ENCODE results near the gene FPR3. TPM values are rescaled to one million over a fixed set of nuclear protein-coding genes. Genes with fewer than 3 reads are reported as not detected.
"Not testable (repeated sequence)": the region's sequence is repeated elsewhere in the genome, so short reads cannot be mapped to it uniquely, and the experiment has no call there.

The FPR3 gene
- total RNA-seq, 1 experiment from 2014 or later: not detected

GRCh38 chr19:51805396-51805795 lies 10.4 kb downstream of the FPR3 start:
- not testable (repeated sequence) for H3K27ac ChIP-seq (ENCODE audit: insufficient read length, low read depth, low read length); H3K4me3 Mint-ChIP-seq; H2BK20ac ChIP-seq (ENCODE audit: low read depth, low read length, poor library complexity, severe bottlenecking); H4K8ac ChIP-seq (replicated peaks; ENCODE audit: insufficient read length, low read depth, low read length); H3K79me1 ChIP-seq (ENCODE audit: insufficient read depth, low read depth, low read length, poor library complexity, severe bottlenecking); H3K23me2 ChIP-seq (ENCODE audit: insufficient read length, low read depth, low read length, poor library complexity, severe bottlenecking); H4K5ac ChIP-seq (ENCODE audit: insufficient read length, low read depth, low read length); H3K4me2 ChIP-seq (ENCODE audit: insufficient read depth, insufficient read length, low read length); H3K27ac Mint-ChIP-seq; H3K27me3 Mint-ChIP-seq (ENCODE audit: low read depth); H2AFZ ChIP-seq (ENCODE audit: low read length); DNase-seq; H2BK5ac ChIP-seq (ENCODE audit: insufficient read length, low read length); H3K9ac ChIP-seq (ENCODE audit: extremely low read depth, insufficient read length, low read length); H3K56ac ChIP-seq (ENCODE audit: insufficient read length, low read depth, low read length); H3K14ac ChIP-seq (ENCODE audit: insufficient read depth, low read length); H4K91ac ChIP-seq (ENCODE audit: insufficient read length, low read depth, low read length); H3K79me2 ChIP-seq (ENCODE audit: insufficient read depth, low read length); H3K4ac ChIP-seq (ENCODE audit: low read depth, low read length); H2BK120ac ChIP-seq (ENCODE audit: low read depth, low read length, poor library complexity, severe bottlenecking); H3K4me1 ChIP-seq (ENCODE audit: insufficient read depth, low read length); H2AK5ac ChIP-seq (ENCODE audit: insufficient read length, low read length); H3K23ac ChIP-seq (ENCODE audit: insufficient read length, low read depth, low read length); H2BK12ac ChIP-seq (ENCODE audit: insufficient read length, low read depth, low read length); H3K27me3 ChIP-seq (ENCODE audit: insufficient read depth, low read length); H3K9me3 ChIP-seq (ENCODE audit: control insufficient read depth, low read depth, low read length); H2BK15ac ChIP-seq (ENCODE audit: low read depth, low read length); H3K18ac ChIP-seq (ENCODE audit: insufficient read length, low read depth, low read length); H3T11ph ChIP-seq (ENCODE audit: low read length); H4K20me1 ChIP-seq (ENCODE audit: control insufficient read depth, insufficient read depth, insufficient read length)
- peaks cover 3 to 23% (median 6%) of the 10 kb centered on the region in 3 experiments; a peak in 4 of 7 replicates for H3K36me3 Mint-ChIP-seq (ENCODE audit: insufficient read depth in 1 of 3, low read depth in 3 of 3)
- H3K9me3 Mint-ChIP-seq: peaks cover 77 to 90% of the 10 kb centered on the region in 2 experiments
- no CpG with 5 or more reads among the region's 8 CpGs for WGBS (ENCODE audit: extremely low coverage, insufficient read length, low lambda C conversion rate)
- H3K4me1 Mint-ChIP-seq: peaks cover 0 to 18% of the 10 kb centered on the region in 2 experiments; a peak in 2 of 4 replicates

GRCh38 chr19:51806571-51806970 lies 11.6 kb downstream of the FPR3 start:
- H3K79me2 ChIP-seq (ENCODE audit: insufficient read depth, low read length); H3K4me1 ChIP-seq (ENCODE audit: insufficient read depth, low read length); H3K23ac ChIP-seq (ENCODE audit: insufficient read length, low read depth, low read length); H3K4me2 ChIP-seq (ENCODE audit: insufficient read depth, insufficient read length, low read length); H2BK5ac ChIP-seq (ENCODE audit: insufficient read length, low read length); H4K91ac ChIP-seq (ENCODE audit: insufficient read length, low read depth, low read length); H3T11ph ChIP-seq (ENCODE audit: low read length); H4K20me1 ChIP-seq (ENCODE audit: control insufficient read depth, insufficient read depth, insufficient read length); H2AFZ ChIP-seq (ENCODE audit: low read length); H3K18ac ChIP-seq (ENCODE audit: insufficient read length, low read depth, low read length); H3K9me3 ChIP-seq (ENCODE audit: control insufficient read depth, low read depth, low read length); H3K56ac ChIP-seq (ENCODE audit: insufficient read length, low read depth, low read length); H3K79me1 ChIP-seq (ENCODE audit: insufficient read depth, low read depth, low read length, poor library complexity, severe bottlenecking); H2BK20ac ChIP-seq (ENCODE audit: low read depth, low read length, poor library complexity, severe bottlenecking); H2AK5ac ChIP-seq (ENCODE audit: insufficient read length, low read length); DNase-seq; H3K27me3 Mint-ChIP-seq (ENCODE audit: low read depth); H3K27ac ChIP-seq (ENCODE audit: insufficient read length, low read depth, low read length); H4K8ac ChIP-seq (replicated peaks; ENCODE audit: insufficient read length, low read depth, low read length); H3K4me3 Mint-ChIP-seq; H2BK120ac ChIP-seq (ENCODE audit: low read depth, low read length, poor library complexity, severe bottlenecking); H3K4ac ChIP-seq (ENCODE audit: low read depth, low read length); H3K9ac ChIP-seq (ENCODE audit: extremely low read depth, insufficient read length, low read length); H3K23me2 ChIP-seq (ENCODE audit: insufficient read length, low read depth, low read length, poor library complexity, severe bottlenecking); H3K27me3 ChIP-seq (ENCODE audit: insufficient read depth, low read length); H4K5ac ChIP-seq (ENCODE audit: insufficient read length, low read depth, low read length); H3K14ac ChIP-seq (ENCODE audit: insufficient read depth, low read length); H2BK12ac ChIP-seq (ENCODE audit: insufficient read length, low read depth, low read length); H2BK15ac ChIP-seq (ENCODE audit: low read depth, low read length); H3K27ac Mint-ChIP-seq: not testable (repeated sequence)
- Mint-ChIP-seq H3K36me3 (ENCODE audit: insufficient read depth in 1 of 3, low read depth in 3 of 3) (peaks cover 3 to 31% (median 8%) of the 10 kb centered on the region in 3 experiments; a peak in 4 of 7 replicates), H3K9me3 (peaks cover 80 to 91% of the 10 kb centered on the region in 2 experiments), H3K4me1 (peaks cover 0 to 18% of the 10 kb centered on the region in 2 experiments; a peak in 2 of 4 replicates)
- no CpG with 5 or more reads among the region's 5 CpGs for WGBS (ENCODE audit: extremely low coverage, insufficient read length, low lambda C conversion rate)

Measured in H9 (cell line).